HepG2 (cell line): ENCODE results near the gene LRP5. TPM values are rescaled to one million over a fixed set of nuclear protein-coding genes. Genes with fewer than 3 reads are reported as not detected.

Experiments
- ATAC-seq: fragments of 200-7000 bp; cut with Tn5 transposase; 3 replicates; pipeline ENCODE4 v1.9.1; 2020; ENCODE audit warnings: mild to moderate bottlenecking, moderate library complexity
- BruUV-seq: library from RNA; stranded (reverse); fragments of 400-500 nt; replicated peaks from 2 replicates; lab custom pipeline; 2021; lab: Mats Ljungman, UMichigan
- CTCF ChIA-PET: fragments of 300-600 bp; formaldehyde crosslinking; extraction: SDS; loops from one replicate; lab custom pipeline; 2021; ENCODE audit warnings: low total read pairs, inconsistent platforms, low intra/inter-chr PET ratio; lab: Yijun Ruan, JAX
- POLR2A ChIA-PET: fragments of 350-600 bp; sonication (Branson Sonifier 250); formaldehyde crosslinking; loops from one replicate; lab custom pipeline; 2020; ENCODE audit warnings: antibody characterized with exemption, inconsistent platforms; lab: Yijun Ruan, JAX
- DNase-seq: peaks from one replicate; pipeline ENCODE4 v3.0.0-alpha.2; 2015; ENCODE audit warnings: low spot score
- FAIRE-seq: peaks from 3 replicates; lab custom pipeline; 2011; peaks lifted over from hg19 to GRCh38; lab: Jason Lieb, UNC
- H2AFZ ChIP-seq: one replicate; pipeline ENCODE4 v1.6.1; 2011; ENCODE audit warnings: low read length, inconsistent platforms
- H3K27ac ChIP-seq: fragments of 300-600 bp; 3 replicates; pipeline ENCODE4 v1.8.0; 2011; ENCODE audit warnings: mixed run types, mild to moderate bottlenecking, mixed read lengths, low read length, inconsistent platforms; ENCODE audit not compliant: insufficient read depth; ENCODE audit errors: extremely low read length
- H3K27me3 ChIP-seq, 2 experiments: fragments of 200-600 bp in 1 of 2; 2 replicates in 1 of 2; 3 replicates in 1 of 2; pipeline versions ENCODE4 v1.6.0 to v1.8.0; 2011; ENCODE audit warnings: low read length in 2 of 2, mild to moderate bottlenecking in 2 of 2, moderate library complexity in 2 of 2, inconsistent platforms in 1 of 2; ENCODE audit not compliant: insufficient read depth in 2 of 2, control insufficient read depth in 1 of 2
- H3K36me3 ChIP-seq, 2 experiments: fragments of 200-600 bp in 1 of 2; replicated peaks in 1 of 2; 2 replicates in 1 of 2; 3 replicates in 1 of 2; pipeline versions ENCODE4 v1.5.1 to v1.8.0; 2011; ENCODE audit warnings: low read length in 2 of 2, inconsistent platforms in 1 of 2; ENCODE audit not compliant: insufficient read depth in 2 of 2, control insufficient read depth in 1 of 2
- H3K4me1 ChIP-seq: 2 replicates; pipeline ENCODE4 v1.5.1; 2012; ENCODE audit warnings: low read length, inconsistent platforms; ENCODE audit not compliant: insufficient read depth
- H3K4me2 ChIP-seq: 2 replicates; pipeline ENCODE4 v1.6.0; 2011; ENCODE audit warnings: low read depth, low read length, inconsistent platforms
- H3K4me3 ChIP-seq, 3 experiments: fragments of 200-600 bp in 1 of 3; sonication (generic), shearing (Covaris generic) in 1 of 3; replicated peaks in 1 of 3; 2 replicates each; pipeline ENCODE4 v1.5.1; 2011 to 2016; ENCODE audit warnings: low read length in 3 of 3, inconsistent platforms in 2 of 3, low read depth in 2 of 3, mild to moderate bottlenecking in 2 of 3, control low read depth in 1 of 3, mixed read lengths in 1 of 3; ENCODE audit not compliant: insufficient read depth in 1 of 3
- H3K79me2 ChIP-seq: one replicate; pipeline ENCODE4 v1.6.1; 2011; ENCODE audit warnings: low read length, inconsistent platforms; ENCODE audit not compliant: insufficient read depth
- H3K9ac ChIP-seq: 2 replicates; pipeline ENCODE4 v1.6.0; 2011; ENCODE audit warnings: mild to moderate bottlenecking, low read depth, low read length, inconsistent platforms; ENCODE audit not compliant: insufficient read depth
- H3K9me3 ChIP-seq: 2 replicates; pipeline ENCODE4 v1.5.1; 2012; ENCODE audit warnings: mild to moderate bottlenecking, low read length
- H4K20me1 ChIP-seq: 2 replicates; pipeline ENCODE4 v1.6.0; 2011; ENCODE audit warnings: inconsistent platforms, mild to moderate bottlenecking, low read length, moderate library complexity; ENCODE audit not compliant: insufficient read depth
- AGO2 ChIP-seq: fragments of 200-400 bp; formaldehyde crosslinking; optimal IDR thresholded peaks from 2 replicates; pipeline ENCODE3; 2017; ENCODE audit warnings: mild to moderate bottlenecking, low read depth, low read length, moderate library complexity
- FOXA1 ChIP-seq, 2 experiments: fragments of 450-650 bp in 1 of 2; sonication (generic) in 1 of 2; formaldehyde crosslinking in 1 of 2; IDR thresholded peaks; 2 replicates each; pipeline versions ENCODE4 v1.4.0 to v1.6.1; 2016 to 2020; ENCODE audit warnings: missing genetic modification reagents in 1 of 2
- HNRNPLL ChIP-seq: fragments of 200-400 bp; formaldehyde crosslinking; IDR thresholded peaks from 2 replicates; pipeline ENCODE4 v1.6.1; 2017; ENCODE audit warnings: mild to moderate bottlenecking, low read depth, low read length; ENCODE audit not compliant: poor library complexity, severe bottlenecking
- NCOR1 ChIP-seq: fragments of 200-600 bp; sonication (generic); IDR thresholded peaks from 2 replicates; pipeline ENCODE4 v1.7.0; 2017; ENCODE audit warnings: antibody characterized with exemption, low read length, borderline replicate concordance
- ZBTB38 ChIP-seq: sonication (generic); formaldehyde crosslinking; IDR thresholded peaks from 2 replicates; pipeline ENCODE4 v1.5.1; 2020; ENCODE audit warnings: mild to moderate bottlenecking, missing genetic modification reagents
- ZNF121 ChIP-seq: sonication (generic); formaldehyde crosslinking; IDR thresholded peaks from 2 replicates; pipeline ENCODE4 v1.5.0; 2020; ENCODE audit warnings: mild to moderate bottlenecking, missing genetic modification reagents
- WGBS: methylation state at CpG from one replicate; pipeline ENCODE4 v1.1.6; 2017; ENCODE audit warnings: low lambda C conversion rate; 5-methylcytosine and 5-hydroxymethylcytosine counted together
- in situ Hi-C: cut with HindIII; loops from 2 replicates; pipeline ENCODE4 v1.10.0; 2017; ENCODE audit warnings: low pct_unique_long_range_greater_than_20kb; ENCODE audit not compliant: extremely low pct_ligation_motif_present
- intact Hi-C: fragments of 100-400 bp; cut with micrococcal nuclease; formaldehyde crosslinking; loops from one replicate; pipeline ENCODE4 v1.10.0; 2022; ENCODE audit not compliant: unreplicated experiment
- polyA plus RNA-seq, 8 experiments: library from polyadenylated mRNA; depleted of rRNA in 3 of 8; stranded (reverse) in 7 of 8; unstranded in 1 of 8; fragments of >200 nt; fragmentation: Illumina TruSeq in 4 of 8; extraction: Trizol in 4 of 8; gene quantifications; 2 replicates each; pipeline versions ENCODE4 v1.2.1 to v1.2.3, GENCODE V29; 2011 to 2016; ENCODE audit warnings: low read depth in 4 of 8, missing spikeins in 1 of 8, mixed read lengths in 1 of 8; ENCODE audit not compliant: insufficient read depth in 1 of 8
- total RNA-seq, 5 experiments: library from RNA; depleted of rRNA; stranded (reverse); fragments of >200 nt; fragmentation: Illumina TruSeq; extraction: Trizol; gene quantifications; 2 replicates each; pipeline ENCODE4 v1.2.3, GENCODE V29; 2016; ENCODE audit warnings: low read depth in 1 of 5
- TF ChIP-seq, protein P1 (sequence below): sonication (generic); formaldehyde crosslinking; IDR thresholded peaks from 2 replicates; pipeline ENCODE4 v1.4.0; 2020; ENCODE audit warnings: mild to moderate bottlenecking, missing genetic modification reagents
- TF ChIP-seq, protein P2 (sequence below): sonication (generic); formaldehyde crosslinking; IDR thresholded peaks from 2 replicates; pipeline ENCODE4 v1.4.0; 2020; ENCODE audit warnings: missing genetic modification reagents
- TF ChIP-seq, protein P3 (sequence below): sonication (generic); formaldehyde crosslinking; conservative IDR thresholded peaks from 2 replicates; pipeline ENCODE4 v1.4.0; 2020; ENCODE audit warnings: missing genetic modification reagents
- TF ChIP-seq, protein P4 (sequence below): sonication (generic); formaldehyde crosslinking; IDR thresholded peaks from 2 replicates; pipeline ENCODE4 v1.4.0; 2020; ENCODE audit warnings: missing genetic modification reagents, mild to moderate bottlenecking, borderline replicate concordance
- TF ChIP-seq, protein P5 (sequence below): sonication (generic); formaldehyde crosslinking; IDR thresholded peaks from 2 replicates; pipeline ENCODE4 v1.5.1; 2020; ENCODE audit warnings: mild to moderate bottlenecking, missing genetic modification reagents, moderate library complexity

Gene LRP5
- total and polyA plus RNA-seq, 2 of the 13 experiments (the other 11 are each of a cell fraction or from before 2014, with no cell fraction given): 40.4 to 64.0 TPM

DNA sequence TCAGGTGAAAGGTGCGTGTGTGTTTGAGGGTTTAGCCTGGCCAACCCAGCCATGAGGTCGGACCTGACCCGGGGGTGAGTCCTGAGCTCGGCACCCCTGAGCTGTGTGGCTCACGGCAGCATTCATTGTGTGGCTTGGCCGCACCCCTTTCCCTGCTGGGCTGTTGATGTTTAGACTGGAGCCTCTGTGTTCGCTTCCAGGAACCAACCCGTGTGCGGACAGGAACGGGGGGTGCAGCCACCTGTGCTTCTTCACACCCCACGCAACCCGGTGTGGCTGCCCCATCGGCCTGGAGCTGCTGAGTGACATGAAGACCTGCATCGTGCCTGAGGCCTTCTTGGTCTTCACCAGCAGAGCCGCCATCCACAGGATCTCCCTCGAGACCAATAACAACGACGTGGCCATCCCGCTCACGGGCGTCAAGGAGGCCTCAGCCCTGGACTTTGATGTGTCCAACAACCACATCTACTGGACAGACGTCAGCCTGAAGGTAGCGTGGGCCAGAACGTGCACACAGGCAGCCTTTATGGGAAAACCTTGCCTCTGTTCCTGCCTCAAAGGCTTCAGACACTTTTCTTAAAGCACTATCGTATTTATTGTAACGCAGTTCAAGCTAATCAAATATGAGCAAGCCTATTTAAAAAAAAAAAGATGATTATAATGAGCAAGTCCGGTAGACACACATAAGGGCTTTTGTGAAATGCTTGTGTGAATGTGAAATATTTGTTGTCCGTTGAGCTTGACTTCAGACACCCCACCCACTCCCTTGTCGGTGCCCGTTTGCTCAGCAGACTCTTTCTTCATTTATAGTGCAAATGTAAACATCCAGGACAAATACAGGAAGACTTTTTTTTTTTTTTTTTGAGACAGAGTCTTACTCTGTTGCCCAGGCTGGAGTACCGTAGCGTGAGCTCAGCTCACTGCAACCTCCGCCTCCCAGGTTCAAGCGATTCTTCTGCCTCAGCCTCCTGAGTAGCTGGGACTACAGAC lies 94.2 kb downstream of the LRP5 start:
- FAIRE-seq: peak; percentile 18
- TF ChIP-seq, protein P1, sequence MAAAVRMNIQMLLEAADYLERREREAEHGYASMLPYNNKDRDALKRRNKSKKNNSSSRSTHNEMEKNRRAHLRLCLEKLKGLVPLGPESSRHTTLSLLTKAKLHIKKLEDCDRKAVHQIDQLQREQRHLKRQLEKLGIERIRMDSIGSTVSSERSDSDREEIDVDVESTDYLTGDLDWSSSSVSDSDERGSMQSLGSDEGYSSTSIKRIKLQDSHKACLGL (CRISPR knock-in tag): no peak
- TF ChIP-seq, protein P2, sequence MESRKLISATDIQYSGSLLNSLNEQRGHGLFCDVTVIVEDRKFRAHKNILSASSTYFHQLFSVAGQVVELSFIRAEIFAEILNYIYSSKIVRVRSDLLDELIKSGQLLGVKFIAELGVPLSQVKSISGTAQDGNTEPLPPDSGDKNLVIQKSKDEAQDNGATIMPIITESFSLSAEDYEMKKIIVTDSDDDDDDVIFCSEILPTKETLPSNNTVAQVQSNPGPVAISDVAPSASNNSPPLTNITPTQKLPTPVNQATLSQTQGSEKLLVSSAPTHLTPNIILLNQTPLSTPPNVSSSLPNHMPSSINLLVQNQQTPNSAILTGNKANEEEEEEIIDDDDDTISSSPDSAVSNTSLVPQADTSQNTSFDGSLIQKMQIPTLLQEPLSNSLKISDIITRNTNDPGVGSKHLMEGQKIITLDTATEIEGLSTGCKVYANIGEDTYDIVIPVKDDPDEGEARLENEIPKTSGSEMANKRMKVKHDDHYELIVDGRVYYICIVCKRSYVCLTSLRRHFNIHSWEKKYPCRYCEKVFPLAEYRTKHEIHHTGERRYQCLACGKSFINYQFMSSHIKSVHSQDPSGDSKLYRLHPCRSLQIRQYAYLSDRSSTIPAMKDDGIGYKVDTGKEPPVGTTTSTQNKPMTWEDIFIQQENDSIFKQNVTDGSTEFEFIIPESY (CRISPR knock-in tag): peak; percentile 85
- TF ChIP-seq, protein P3, sequence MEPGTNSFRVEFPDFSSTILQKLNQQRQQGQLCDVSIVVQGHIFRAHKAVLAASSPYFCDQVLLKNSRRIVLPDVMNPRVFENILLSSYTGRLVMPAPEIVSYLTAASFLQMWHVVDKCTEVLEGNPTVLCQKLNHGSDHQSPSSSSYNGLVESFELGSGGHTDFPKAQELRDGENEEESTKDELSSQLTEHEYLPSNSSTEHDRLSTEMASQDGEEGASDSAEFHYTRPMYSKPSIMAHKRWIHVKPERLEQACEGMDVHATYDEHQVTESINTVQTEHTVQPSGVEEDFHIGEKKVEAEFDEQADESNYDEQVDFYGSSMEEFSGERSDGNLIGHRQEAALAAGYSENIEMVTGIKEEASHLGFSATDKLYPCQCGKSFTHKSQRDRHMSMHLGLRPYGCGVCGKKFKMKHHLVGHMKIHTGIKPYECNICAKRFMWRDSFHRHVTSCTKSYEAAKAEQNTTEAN: no peak
- no peak for TF ChIP-seq FOXA1 (IDR thresholded peaks at IDR 0.05)
- peak; percentile 29; the same call in 1 of the 2 replicates for TF ChIP-seq FOXA1 (CRISPR knock-in tag; IDR thresholded peaks at IDR 0.05)
- TF ChIP-seq, protein P4, sequence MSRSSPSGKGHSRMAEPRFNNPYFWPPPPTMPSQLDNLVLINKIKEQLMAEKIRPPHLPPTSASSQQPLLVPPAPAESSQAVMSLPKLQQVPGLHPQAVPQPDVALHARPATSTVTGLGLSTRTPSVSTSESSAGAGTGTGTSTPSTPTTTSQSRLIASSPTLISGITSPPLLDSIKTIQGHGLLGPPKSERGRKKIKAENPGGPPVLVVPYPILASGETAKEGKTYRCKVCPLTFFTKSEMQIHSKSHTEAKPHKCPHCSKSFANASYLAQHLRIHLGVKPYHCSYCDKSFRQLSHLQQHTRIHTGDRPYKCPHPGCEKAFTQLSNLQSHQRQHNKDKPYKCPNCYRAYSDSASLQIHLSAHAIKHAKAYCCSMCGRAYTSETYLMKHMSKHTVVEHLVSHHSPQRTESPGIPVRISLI (CRISPR knock-in tag): peak; percentile 53; the same call in 1 of the 2 replicates
- peak; percentile 68; the same call in 1 of the 2 replicates for TF ChIP-seq ZBTB38
- TF ChIP-seq AGO2: peak; percentile 64
- TF ChIP-seq ZNF121 (CRISPR knock-in tag): peak; percentile 74
- peak; percentile 14 for TF ChIP-seq HNRNPLL
- TF ChIP-seq, protein P5, sequence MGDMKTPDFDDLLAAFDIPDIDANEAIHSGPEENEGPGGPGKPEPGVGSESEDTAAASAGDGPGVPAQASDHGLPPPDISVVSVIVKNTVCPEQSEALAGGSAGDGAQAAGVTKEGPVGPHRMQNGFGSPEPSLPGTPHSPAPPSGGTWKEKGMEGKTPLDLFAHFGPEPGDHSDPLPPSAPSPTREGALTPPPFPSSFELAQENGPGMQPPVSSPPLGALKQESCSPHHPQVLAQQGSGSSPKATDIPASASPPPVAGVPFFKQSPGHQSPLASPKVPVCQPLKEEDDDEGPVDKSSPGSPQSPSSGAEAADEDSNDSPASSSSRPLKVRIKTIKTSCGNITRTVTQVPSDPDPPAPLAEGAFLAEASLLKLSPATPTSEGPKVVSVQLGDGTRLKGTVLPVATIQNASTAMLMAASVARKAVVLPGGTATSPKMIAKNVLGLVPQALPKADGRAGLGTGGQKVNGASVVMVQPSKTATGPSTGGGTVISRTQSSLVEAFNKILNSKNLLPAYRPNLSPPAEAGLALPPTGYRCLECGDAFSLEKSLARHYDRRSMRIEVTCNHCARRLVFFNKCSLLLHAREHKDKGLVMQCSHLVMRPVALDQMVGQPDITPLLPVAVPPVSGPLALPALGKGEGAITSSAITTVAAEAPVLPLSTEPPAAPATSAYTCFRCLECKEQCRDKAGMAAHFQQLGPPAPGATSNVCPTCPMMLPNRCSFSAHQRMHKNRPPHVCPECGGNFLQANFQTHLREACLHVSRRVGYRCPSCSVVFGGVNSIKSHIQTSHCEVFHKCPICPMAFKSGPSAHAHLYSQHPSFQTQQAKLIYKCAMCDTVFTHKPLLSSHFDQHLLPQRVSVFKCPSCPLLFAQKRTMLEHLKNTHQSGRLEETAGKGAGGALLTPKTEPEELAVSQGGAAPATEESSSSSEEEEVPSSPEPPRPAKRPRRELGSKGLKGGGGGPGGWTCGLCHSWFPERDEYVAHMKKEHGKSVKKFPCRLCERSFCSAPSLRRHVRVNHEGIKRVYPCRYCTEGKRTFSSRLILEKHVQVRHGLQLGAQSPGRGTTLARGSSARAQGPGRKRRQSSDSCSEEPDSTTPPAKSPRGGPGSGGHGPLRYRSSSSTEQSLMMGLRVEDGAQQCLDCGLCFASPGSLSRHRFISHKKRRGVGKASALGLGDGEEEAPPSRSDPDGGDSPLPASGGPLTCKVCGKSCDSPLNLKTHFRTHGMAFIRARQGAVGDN: peak; percentile 43
- no peak for TF ChIP-seq NCOR1
- TF ChIP-seq, all 625 proteins: peak for 8
- ATAC-seq (peak; percentile 13; the same call in 2 of the 3 replicates), DNase-seq (peak; percentile 38)
- ChIA-PET CTCF (no interaction called here), POLR2A (interaction anchor here (0.7 kb wide), 1 partner anchor 108 kb away, joined by 4 read pairs; no protein-coding TSS in a partner anchor)
- WGBS: 65% methylated on average over 13 of the region's 34 CpGs
- H3K4me2 ChIP-seq: no peak overlapping the region
- no peak overlapping the region for H3K9ac ChIP-seq
- H3K27me3 ChIP-seq: no peaks in the 10 kb centered on the region
- H3K4me3 ChIP-seq: no peak overlapping the region
- in situ Hi-C loops (no loop called here), intact Hi-C loops (loop anchor here (5.0 kb wide), 1 partner anchor 146 kb away; no protein-coding TSS in a partner anchor)
- H2AFZ ChIP-seq: no peak overlapping the region
- H3K4me1 ChIP-seq: peaks cover 19% of the 10 kb centered on the region
- H4K20me1 ChIP-seq: no peaks in the 10 kb centered on the region
- BruUV-seq: no TSS peak
- peaks cover 49 to 80% of the 10 kb centered on the region in 2 experiments; a peak in 4 of 5 replicates for H3K36me3 ChIP-seq
- H3K27ac ChIP-seq: peak overlapping the region; percentile 27
- H3K79me2 ChIP-seq: no peaks in the 10 kb centered on the region
- no peaks in the 10 kb centered on the region for H3K9me3 ChIP-seq
